MM.1S (cell line): ENCODE measurements around the gene CTSL.

Experiments
- CTCF ChIP-seq: fragments of 300-600 bp; sonication (generic); IDR thresholded peaks from 2 replicates; pipeline ENCODE4 v1.5.1; 2016; ENCODE audit warnings: antibody characterized with exemption, low read length, mixed read lengths
- EZH2 ChIP-seq: fragments of 300-600 bp; sonication (generic); optimal IDR thresholded peaks from 2 replicates; pipeline ENCODE3; 2017; ENCODE audit warnings: low read depth, mild to moderate bottlenecking, antibody characterized with exemption, low read length, mixed read lengths
- EZH2phosphoT487 ChIP-seq: fragments of 300-600 bp; sonication (generic); IDR thresholded peaks from 2 replicates; pipeline ENCODE4 v1.6.1; 2018; ENCODE audit warnings: antibody characterized with exemption, low read length

GRCh38 chr9:87710443-87710842 is 15.5 kb upstream of the CTSL start:
- TF ChIP-seq EZH2 (no peak), CTCF (no peak), EZH2phosphoT487 (no peak)
